GM18526 (cell line): Measurements from ENCODE around the gene PDCD1LG2.

Source experiments
- POLR2A ChIP-seq: IDR thresholded peaks from 3 replicates; pipeline ENCODE4 v1.6.1; 2011; ENCODE audit not compliant: insufficient read length; ENCODE audit errors: extremely low read depth

PDCD1LG2 gene

GRCh38 chr9:5510360-5510931 lies at the start of gene PDCD1LG2:
Gene PDCD1LG2 (plus strand): TSS chr9:5510531. CDS start chr9:5522547, 12,016 bp downstream.
- no peak for TF ChIP-seq POLR2A

DNA sequence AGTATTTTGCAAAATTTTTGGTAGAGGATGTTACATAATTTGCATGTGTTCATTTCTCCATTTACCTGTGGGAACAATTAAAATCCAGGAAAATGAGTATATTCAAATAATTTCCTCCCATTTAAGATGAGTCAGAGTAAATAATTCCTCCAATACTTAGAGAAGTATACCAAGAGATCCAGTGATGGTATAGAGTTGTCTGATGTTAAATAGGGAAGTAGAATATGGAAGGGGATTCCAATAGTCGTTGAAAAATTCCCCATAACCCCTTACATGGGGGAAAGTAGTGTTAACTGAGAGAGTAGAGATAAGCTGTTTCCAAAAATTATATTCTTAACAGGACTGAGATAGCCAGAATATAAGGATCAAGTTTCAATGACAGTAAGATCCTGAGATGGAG lies 44.3 kb upstream of the PDCD1LG2 start:
- TF ChIP-seq POLR2A = no peak

DNA sequence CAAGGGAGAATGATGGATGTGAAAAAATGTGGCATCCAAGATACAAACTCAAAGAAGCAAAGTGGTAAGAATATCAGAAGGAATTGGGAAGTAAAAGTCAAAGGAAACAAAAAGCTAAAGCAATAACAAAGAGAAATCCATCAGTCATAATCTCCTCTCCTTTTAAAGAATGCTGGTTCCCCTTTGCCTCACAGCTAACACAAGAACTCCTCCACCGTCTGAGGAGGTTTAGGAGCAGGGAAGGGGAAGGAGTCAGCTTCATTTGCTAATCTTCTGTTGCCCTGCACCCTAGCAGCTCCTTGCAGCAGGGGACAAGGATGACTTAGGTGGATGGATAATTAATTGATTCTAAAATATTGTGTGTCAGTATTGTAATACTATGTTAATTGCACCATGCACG lies 43.6 kb upstream of the PDCD1LG2 start:
- no peak for TF ChIP-seq POLR2A

- TF ChIP-seq POLR2A = no peak
Observed at GRCh38 chr9:5468850-5469249, 41.5 kb upstream of the PDCD1LG2 start.

DNA sequence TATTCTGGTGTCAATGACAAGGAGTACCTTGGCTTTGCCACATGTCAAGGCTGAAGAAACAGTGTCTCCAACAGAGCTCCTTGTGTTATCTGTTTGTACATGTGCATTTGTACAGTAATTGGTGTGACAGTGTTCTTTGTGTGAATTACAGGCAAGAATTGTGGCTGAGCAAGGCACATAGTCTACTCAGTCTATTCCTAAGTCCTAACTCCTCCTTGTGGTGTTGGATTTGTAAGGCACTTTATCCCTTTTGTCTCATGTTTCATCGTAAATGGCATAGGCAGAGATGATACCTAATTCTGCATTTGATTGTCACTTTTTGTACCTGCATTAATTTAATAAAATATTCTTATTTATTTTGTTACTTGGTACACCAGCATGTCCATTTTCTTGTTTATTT lies 40.2 kb upstream of the PDCD1LG2 start:
- TF ChIP-seq POLR2A = no peak

DNA sequence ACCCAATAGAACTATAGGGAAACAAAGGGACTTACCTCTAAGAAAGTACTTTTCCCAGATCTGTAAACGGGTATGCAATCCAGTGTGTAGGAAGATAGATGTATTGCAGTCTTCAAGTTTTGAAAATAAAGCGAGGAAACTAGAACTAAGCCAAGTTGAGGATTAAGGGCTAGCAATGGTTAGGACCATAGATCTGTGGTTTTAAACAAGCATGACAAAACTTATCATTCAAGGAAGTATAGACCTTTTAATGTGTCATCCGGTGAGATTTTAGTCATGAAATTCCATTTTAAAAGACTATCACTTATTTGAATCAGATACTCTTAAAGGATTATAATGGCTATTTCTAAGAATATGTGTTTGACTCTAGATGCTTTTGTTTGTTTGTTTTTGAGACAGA lies 39.5 kb upstream of the PDCD1LG2 start:
- TF ChIP-seq POLR2A = no peak

DNA sequence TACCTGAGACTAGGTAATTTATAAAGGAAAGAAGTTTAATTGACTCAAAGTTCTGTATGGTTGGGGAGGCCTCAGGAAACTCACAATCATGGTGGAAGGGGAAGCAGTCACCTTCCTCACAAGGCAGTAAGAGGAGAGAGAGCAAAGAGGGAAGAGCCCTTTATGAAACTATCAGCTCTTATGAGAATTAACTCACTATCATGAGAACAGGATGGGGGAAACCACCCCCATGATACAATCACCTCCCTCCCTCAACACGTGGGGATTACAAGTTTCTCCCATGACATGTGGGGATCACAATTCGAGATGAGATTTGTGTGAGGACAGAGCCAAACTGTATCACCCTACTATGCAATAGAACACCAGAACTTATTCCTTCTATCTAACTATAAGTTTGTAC lies 32.1 kb upstream of the PDCD1LG2 start:
- TF ChIP-seq POLR2A = no peak

DNA sequence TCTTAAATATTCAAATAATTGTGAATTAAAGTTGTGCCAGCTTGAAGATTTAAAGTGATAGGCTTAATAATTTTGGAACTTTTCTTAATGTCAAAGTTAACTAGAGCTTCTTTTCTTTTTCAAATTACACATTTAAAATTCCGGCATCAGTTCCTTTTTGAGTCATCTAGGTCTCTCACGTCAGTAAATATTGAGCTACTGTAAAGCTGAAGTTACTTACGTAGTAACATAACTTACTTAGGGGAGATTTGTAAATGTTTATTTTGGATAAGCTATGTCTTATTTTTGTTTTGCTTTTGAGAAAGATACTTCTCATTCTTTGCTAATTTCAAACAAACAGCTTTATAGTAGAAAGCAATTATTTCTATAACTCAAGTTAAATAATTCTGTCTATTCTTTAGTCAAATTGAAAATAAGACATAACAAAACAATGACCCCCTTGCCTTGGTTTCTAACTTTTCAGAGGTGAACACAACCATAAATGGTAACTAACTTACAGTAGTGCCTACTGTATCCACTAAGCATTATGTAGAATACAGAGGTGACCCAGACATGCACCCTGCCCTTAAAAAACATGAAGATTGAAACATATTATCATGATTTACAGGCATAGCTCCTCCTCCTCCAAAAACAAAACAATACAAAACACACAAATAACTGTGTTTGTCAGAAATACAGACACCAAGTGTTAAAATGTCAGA lies 30.2 kb upstream of the PDCD1LG2 start:
- TF ChIP-seq POLR2A = no peak

DNA sequence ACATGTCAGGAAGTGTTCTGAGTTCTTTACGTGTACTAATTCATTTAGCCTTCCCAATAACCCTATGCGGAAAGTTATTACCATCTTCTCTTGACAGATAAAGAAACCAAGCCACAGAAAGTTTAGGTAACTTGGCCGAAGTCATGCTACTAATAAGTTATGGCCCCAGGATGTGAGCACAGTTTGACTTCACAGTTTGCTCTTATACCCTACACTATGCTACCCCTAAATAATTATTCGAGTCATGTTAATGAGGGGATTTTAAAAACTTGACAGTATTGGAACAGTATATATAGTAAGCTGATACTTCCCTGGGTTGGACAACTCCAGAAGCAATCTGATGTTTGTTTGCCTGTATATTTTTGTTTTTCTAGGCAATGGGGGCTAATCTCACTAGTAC lies 29.4 kb upstream of the PDCD1LG2 start:
- TF ChIP-seq POLR2A = no peak

- TF ChIP-seq POLR2A = no peak
Observed at GRCh38 chr9:5481322-5482040, 28.9 kb upstream of the PDCD1LG2 start.

- TF ChIP-seq POLR2A = no peak
Observed at GRCh38 chr9:5482194-5482593, 28.1 kb upstream of the PDCD1LG2 start.

DNA sequence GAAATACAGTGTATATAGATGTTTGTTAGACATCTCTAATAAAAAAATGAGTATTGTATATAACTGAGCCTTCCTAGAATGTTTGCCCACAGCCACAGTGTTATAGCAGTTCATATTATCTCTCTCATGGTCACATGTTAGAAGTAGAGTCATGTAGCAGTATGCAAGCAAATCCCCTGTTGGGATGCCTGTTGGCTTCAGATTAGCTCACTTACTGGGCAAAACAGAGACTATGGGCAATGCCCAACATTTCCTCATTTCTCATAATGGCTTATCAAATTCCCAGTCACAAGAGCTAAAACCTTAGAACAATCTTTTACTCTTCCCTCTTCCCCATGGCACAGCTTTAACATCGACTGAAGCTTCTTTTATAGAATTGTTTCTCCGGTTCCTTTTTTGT lies 27.0 kb upstream of the PDCD1LG2 start:
- no peak for TF ChIP-seq POLR2A

- no peak for TF ChIP-seq POLR2A
Observed at GRCh38 chr9:5485378-5486085, 24.8 kb upstream of the PDCD1LG2 start.

DNA sequence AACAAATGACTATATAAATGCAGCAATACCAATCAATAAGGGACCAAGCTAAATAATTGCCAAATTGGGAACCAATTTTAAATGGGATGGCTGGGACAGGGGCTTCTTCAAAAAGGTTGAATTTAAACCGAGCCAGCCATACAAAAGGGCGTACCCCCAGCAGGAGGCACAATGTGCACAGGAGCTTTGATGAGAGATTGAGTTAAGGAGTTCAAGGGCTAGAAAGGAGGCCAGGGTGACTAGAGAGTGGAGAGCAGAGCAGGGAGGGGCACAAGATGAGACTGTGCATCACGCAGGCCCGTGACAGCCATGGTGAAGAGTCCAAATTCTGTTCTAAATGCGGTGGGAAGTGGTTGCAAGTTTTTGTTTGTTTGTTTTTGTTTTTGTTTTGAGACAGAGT lies 23.3 kb upstream of the PDCD1LG2 start:
- no peak for TF ChIP-seq POLR2A

DNA sequence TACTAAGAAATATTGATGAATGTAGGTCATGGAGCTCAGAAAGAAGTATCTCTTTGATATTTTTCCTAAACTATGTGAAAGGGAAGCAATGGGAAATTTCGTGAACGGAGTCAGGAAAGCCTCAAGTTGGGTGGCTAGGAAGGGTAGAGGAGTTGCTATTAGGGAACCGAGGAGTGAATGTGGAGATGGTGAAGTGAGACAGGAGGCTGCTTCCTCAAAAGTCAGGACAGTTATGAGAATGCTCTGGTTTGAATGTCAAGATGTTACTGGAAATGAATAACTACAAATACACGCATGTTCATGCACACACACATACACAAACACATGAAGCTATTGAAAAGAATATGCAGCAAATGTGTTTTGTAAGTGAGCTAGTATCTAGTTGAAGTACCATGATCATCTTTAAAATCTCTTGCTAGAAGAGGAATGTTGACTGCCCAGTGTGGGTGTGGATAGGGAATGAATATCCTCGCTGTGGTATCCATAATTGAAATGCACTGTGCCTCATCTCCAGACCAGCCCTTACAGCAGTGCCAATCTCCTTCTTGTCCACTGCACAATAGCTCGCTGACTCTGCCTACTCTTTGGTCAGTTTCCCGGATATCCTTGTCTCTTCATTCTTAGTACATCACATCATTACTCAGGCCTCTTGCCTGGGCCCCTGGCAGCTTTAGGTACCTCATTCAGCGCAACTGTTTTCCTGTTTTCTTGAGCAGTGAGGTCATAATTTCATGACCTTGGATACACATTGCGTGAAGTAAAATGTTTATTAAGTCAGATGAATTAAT lies 21.9 kb upstream of the PDCD1LG2 start:
- no peak for TF ChIP-seq POLR2A
